Measurements from ENCODE around the gene DHRSX.

DNA sequence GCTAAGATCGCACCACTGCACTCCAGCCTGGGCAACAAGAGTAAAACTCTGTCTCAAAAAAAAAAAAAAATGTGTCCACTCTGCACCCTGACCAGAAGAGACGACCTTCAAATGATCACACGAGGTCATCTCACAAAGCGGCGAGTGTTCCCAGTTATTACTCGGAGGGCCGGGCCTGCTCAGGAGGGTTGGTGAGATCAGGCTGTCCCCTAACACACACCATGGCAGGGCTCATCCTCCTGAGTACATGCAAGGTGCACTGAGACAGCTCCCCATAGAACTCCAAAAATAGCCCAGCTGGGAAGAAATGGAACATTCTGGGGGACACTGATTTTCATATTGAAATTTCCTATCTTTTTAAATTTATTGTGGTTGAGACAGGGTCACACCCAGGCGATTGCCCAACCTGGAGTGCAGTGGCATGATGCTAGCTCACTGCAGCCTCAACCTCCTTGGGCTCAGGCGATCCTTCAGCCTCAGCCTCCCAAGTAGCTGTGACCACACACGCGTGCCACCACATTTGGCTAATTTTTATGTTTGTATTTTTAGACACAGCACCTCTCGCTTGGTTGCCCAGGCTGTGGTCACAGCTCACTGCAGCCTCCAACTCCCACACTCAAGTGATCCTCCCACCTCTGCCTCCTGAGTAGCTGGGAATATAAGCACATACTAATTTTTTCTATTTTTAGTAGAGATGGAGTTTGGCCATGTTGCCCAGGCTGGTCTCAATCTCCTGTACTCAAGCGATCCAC, 51.5 kb downstream of the DHRSX start:
- TF ChIP-seq, protein P1, sequence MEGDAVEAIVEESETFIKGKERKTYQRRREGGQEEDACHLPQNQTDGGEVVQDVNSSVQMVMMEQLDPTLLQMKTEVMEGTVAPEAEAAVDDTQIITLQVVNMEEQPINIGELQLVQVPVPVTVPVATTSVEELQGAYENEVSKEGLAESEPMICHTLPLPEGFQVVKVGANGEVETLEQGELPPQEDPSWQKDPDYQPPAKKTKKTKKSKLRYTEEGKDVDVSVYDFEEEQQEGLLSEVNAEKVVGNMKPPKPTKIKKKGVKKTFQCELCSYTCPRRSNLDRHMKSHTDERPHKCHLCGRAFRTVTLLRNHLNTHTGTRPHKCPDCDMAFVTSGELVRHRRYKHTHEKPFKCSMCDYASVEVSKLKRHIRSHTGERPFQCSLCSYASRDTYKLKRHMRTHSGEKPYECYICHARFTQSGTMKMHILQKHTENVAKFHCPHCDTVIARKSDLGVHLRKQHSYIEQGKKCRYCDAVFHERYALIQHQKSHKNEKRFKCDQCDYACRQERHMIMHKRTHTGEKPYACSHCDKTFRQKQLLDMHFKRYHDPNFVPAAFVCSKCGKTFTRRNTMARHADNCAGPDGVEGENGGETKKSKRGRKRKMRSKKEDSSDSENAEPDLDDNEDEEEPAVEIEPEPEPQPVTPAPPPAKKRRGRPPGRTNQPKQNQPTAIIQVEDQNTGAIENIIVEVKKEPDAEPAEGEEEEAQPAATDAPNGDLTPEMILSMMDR (conservative IDR thresholded peaks at IDR 0.05 in 1 of 2, IDR thresholded peaks at IDR 0.05 in 1 of 2; ENCODE audit: extremely low read depth in 1 of 2, insufficient read depth in 1 of 2, low read depth in 1 of 2, low read length in 2 of 2) = no peak
- TF ChIP-seq EZH2 (IDR thresholded peaks at IDR 0.05; ENCODE audit: borderline replicate concordance, low read length) = no peak
